RPMI8226 (cell line): ENCODE results near the gene LRRC53.

Experiments used
- DNase-seq: peaks from one replicate; pipeline ENCODE4 v3.0.0-alpha.2; 2015

LRRC53 gene

GRCh38 chr1:74512170-74512915 is at the start of gene LRRC53:
Gene LRRC53, minus strand, starts transcription at chr1:74512611. Its CDS starts 29,262 bp downstream, at chr1:74483349.
- no peak for DNase-seq

- DNase-seq, result peak; percentile 46
Measured at GRCh38 chr1:74549932-74550331, 37.5 kb upstream of the LRRC53 start.

- DNase-seq, result peak; percentile 8
Measured at GRCh38 chr1:74548961-74549750, 36.7 kb upstream of the LRRC53 start.

GRCh38 chr1:74545821-74546220 is 33.4 kb upstream of the LRRC53 start:
- no peak for DNase-seq

- DNase-seq, result no peak
Measured at GRCh38 chr1:74534241-74534640, 21.8 kb upstream of the LRRC53 start.

GRCh38 chr1:74531796-74532195 is 19.4 kb upstream of the LRRC53 start:
- DNase-seq, result no peak

GRCh38 chr1:74530892-74531291 is 18.5 kb upstream of the LRRC53 start:
- DNase-seq, result no peak

- DNase-seq, result no peak
Measured at GRCh38 chr1:74528123-74528522, 15.7 kb upstream of the LRRC53 start.

GRCh38 chr1:74526708-74527107 is 14.3 kb upstream of the LRRC53 start:
- DNase-seq, result no peak

- DNase-seq, result no peak
Measured at GRCh38 chr1:74523873-74524480, 11.6 kb upstream of the LRRC53 start.

GRCh38 chr1:74522148-74522547 is 9.7 kb upstream of the LRRC53 start:
- DNase-seq, result no peak

GRCh38 chr1:74517599-74518051 is 5.2 kb upstream of the LRRC53 start:
- peak; percentile 10 for DNase-seq

- no peak for DNase-seq
Measured at GRCh38 chr1:74513411-74514300, 1.2 kb upstream of the LRRC53 start.

- no peak for DNase-seq
Measured at GRCh38 chr1:74508449-74508848, 4.0 kb downstream of the LRRC53 start.

- DNase-seq, result no peak
Measured at GRCh38 chr1:74505928-74506710, 6.3 kb downstream of the LRRC53 start.

- no peak for DNase-seq
Measured at GRCh38 chr1:74504933-74505512, 7.4 kb downstream of the LRRC53 start.

GRCh38 chr1:74504125-74504932 is 8.1 kb downstream of the LRRC53 start:
- peak; percentile 50 for DNase-seq

GRCh38 chr1:74502858-74503257 is 9.6 kb downstream of the LRRC53 start:
- no peak for DNase-seq

- peak; percentile 31 for DNase-seq
Measured at GRCh38 chr1:74502432-74502831, 10.0 kb downstream of the LRRC53 start.

- no peak for DNase-seq
Measured at GRCh38 chr1:74498901-74499300, 13.5 kb downstream of the LRRC53 start.

GRCh38 chr1:74496669-74497068 is 15.7 kb downstream of the LRRC53 start:
- no peak for DNase-seq
